ENCODE results near the gene CELF4. TPM values are rescaled to one million over a fixed set of nuclear protein-coding genes. Genes with fewer than 3 reads are reported as not detected.

The CELF4 gene
- total RNA-seq, 1 donor from 2014 or later = 0.19 TPM

GRCh38 chr18:37440206-37440605, 125.4 kb downstream of the CELF4 start:
- intact Hi-C loops (cut with DNase I) = loop anchor here (10.0 kb wide), 1 partner anchor 55 kb away; no protein-coding TSS in a partner anchor
- DNase-seq (peak; percentile 53), ATAC-seq (ENCODE audit: poor library complexity) (peak; percentile 56)

- no peak for DNase-seq
- intact Hi-C loops (cut with DNase I) = no loop called here
- ATAC-seq (ENCODE audit: poor library complexity) = no peak
Measured at GRCh38 chr18:37438417-37439180, 127.0 kb downstream of the CELF4 start.

- ATAC-seq (ENCODE audit: poor library complexity) (peak; percentile 72), DNase-seq (no peak)
- intact Hi-C loops (cut with DNase I) = no loop called here
Measured at GRCh38 chr18:37435996-37436395, 129.6 kb downstream of the CELF4 start.

GRCh38 chr18:37435150-37435867, 130.3 kb downstream of the CELF4 start:
- DNase-seq (no peak), ATAC-seq (ENCODE audit: poor library complexity) (no peak)
- intact Hi-C loops (cut with DNase I) = no loop called here

GRCh38 chr18:37434161-37434860, 131.3 kb downstream of the CELF4 start:
- no peak for DNase-seq
- no peak for ATAC-seq (ENCODE audit: poor library complexity)
- intact Hi-C loops (cut with DNase I) = no loop called here

GRCh38 chr18:37432436-37433195, 133.0 kb downstream of the CELF4 start:
- ATAC-seq (ENCODE audit: poor library complexity) (no peak), DNase-seq (no peak)
- intact Hi-C loops (cut with DNase I) = no loop called here

- ATAC-seq (ENCODE audit: poor library complexity) (no peak), DNase-seq (no peak)
- intact Hi-C loops (cut with DNase I) = no loop called here
Measured at GRCh38 chr18:37430357-37431076, 135.1 kb downstream of the CELF4 start.

GRCh38 chr18:37429791-37430190, 135.8 kb downstream of the CELF4 start:
- intact Hi-C loops (cut with DNase I) = no loop called here
- no peak for ATAC-seq (ENCODE audit: poor library complexity)
- no peak for DNase-seq

- DNase-seq = no peak
- intact Hi-C loops (cut with DNase I) = no loop called here
- ATAC-seq (ENCODE audit: poor library complexity) = no peak
Measured at GRCh38 chr18:37428288-37428974, 137.2 kb downstream of the CELF4 start.

- DNase-seq (no peak), ATAC-seq (ENCODE audit: poor library complexity) (no peak)
- intact Hi-C loops (cut with DNase I) = no loop called here
Measured at GRCh38 chr18:37426586-37426985, 139.0 kb downstream of the CELF4 start.

- ATAC-seq (ENCODE audit: poor library complexity) (no peak), DNase-seq (no peak)
- intact Hi-C loops (cut with DNase I) = no loop called here
Measured at GRCh38 chr18:37425222-37425621, 140.4 kb downstream of the CELF4 start.

- no peak for DNase-seq
- ATAC-seq (ENCODE audit: poor library complexity) = no peak
Measured at GRCh38 chr18:37424507-37424906, 141.1 kb downstream of the CELF4 start.

GRCh38 chr18:37422596-37422995, 143.0 kb downstream of the CELF4 start:
- DNase-seq = no peak
- intact Hi-C loops (cut with DNase I) = no loop called here
- ATAC-seq (ENCODE audit: poor library complexity) = no peak

More at GRCh38 chr18:37424507-37424906, 141.1 kb downstream of the CELF4 start:
- intact Hi-C loops (cut with DNase I) = no loop called here

- intact Hi-C loops (cut with DNase I) = no loop called here
- ATAC-seq (ENCODE audit: poor library complexity) (no peak), DNase-seq (no peak)
Measured at GRCh38 chr18:37422116-37422515, 143.5 kb downstream of the CELF4 start.

GRCh38 chr18:37421341-37422077, 144.1 kb downstream of the CELF4 start:
- DNase-seq (no peak), ATAC-seq (ENCODE audit: poor library complexity) (no peak)
- intact Hi-C loops (cut with DNase I) = no loop called here

GRCh38 chr18:37420315-37420880, 145.2 kb downstream of the CELF4 start:
- DNase-seq = no peak
- no peak for ATAC-seq (ENCODE audit: poor library complexity)
- intact Hi-C loops (cut with DNase I) = no loop called here

- intact Hi-C loops (cut with DNase I) = no loop called here
- DNase-seq (no peak), ATAC-seq (ENCODE audit: poor library complexity) (no peak)
Measured at GRCh38 chr18:37419866-37420265, 145.7 kb downstream of the CELF4 start.
